MM.1S (cell line): Measurements from ENCODE around the gene PTPRC.

Experiments used
- DNase-seq: peaks from one replicate; pipeline ENCODE4 v3.0.0-alpha.2; 2015
- H2AFZ ChIP-seq: fragments of 300-600 bp; sonication (generic); 2 replicates; pipeline ENCODE4 v1.6.0; 2016; ENCODE audit warnings: antibody characterized with exemption, low read length
- H3F3A ChIP-seq: fragments of 300-600 bp; sonication (generic); 2 replicates; pipeline ENCODE4 v1.6.1; 2016; ENCODE audit warnings: mild to moderate bottlenecking, antibody characterized with exemption, low read length, moderate library complexity, mixed read lengths; ENCODE audit not compliant: insufficient read depth
- H3K27ac ChIP-seq: fragments of 300-600 bp; sonication (generic); 2 replicates; pipeline ENCODE4 v1.5.1; 2016; ENCODE audit warnings: mild to moderate bottlenecking, low read length
- H3K27me3 ChIP-seq: fragments of 300-600 bp; sonication (generic); replicated peaks from 2 replicates; pipeline ENCODE4 v1.6.0; 2016; ENCODE audit warnings: low read length; ENCODE audit not compliant: insufficient read depth
- H3K36me3 ChIP-seq: fragments of 300-600 bp; sonication (generic); replicated peaks from 2 replicates; pipeline ENCODE4 v1.6.1; 2016; ENCODE audit warnings: mild to moderate bottlenecking, low read length, mixed read lengths; ENCODE audit not compliant: insufficient read depth
- H3K4me1 ChIP-seq: fragments of 300-600 bp; sonication (generic); 2 replicates; pipeline ENCODE4 v1.6.1; 2016; ENCODE audit warnings: low read length, mixed read lengths
- H3K4me2 ChIP-seq: fragments of 300-600 bp; sonication (generic); 2 replicates; pipeline ENCODE4 v1.6.0; 2016; ENCODE audit warnings: low read depth, low read length
- H3K4me3 ChIP-seq: fragments of 300-600 bp; sonication (generic); 2 replicates; pipeline ENCODE4 v1.5.1; 2016; ENCODE audit warnings: low read length, mixed read lengths
- H3K79me2 ChIP-seq: fragments of 300-600 bp; sonication (generic); 2 replicates; pipeline ENCODE4 v1.6.1; 2016; ENCODE audit warnings: mixed run types, low read length, mixed read lengths
- H3K9ac ChIP-seq: fragments of 300-600 bp; sonication (generic); 2 replicates; pipeline ENCODE4 v1.6.1; 2016; ENCODE audit warnings: low read length, mixed read lengths
- H3K9me2 ChIP-seq: fragments of 300-600 bp; sonication (generic); replicated peaks from 2 replicates; pipeline ENCODE4 v1.6.1; 2016; ENCODE audit warnings: mild to moderate bottlenecking, low read length, mixed read lengths; ENCODE audit not compliant: insufficient read depth
- H3K9me3 ChIP-seq: fragments of 300-600 bp; sonication (generic); replicated peaks from 2 replicates; pipeline ENCODE4 v1.6.1; 2016; ENCODE audit warnings: mild to moderate bottlenecking, low read length, mixed read lengths; ENCODE audit not compliant: insufficient read depth
- H4K20me1 ChIP-seq: fragments of 300-600 bp; sonication (generic); 2 replicates; pipeline ENCODE4 v1.6.1; 2016; ENCODE audit warnings: mild to moderate bottlenecking, low read length, moderate library complexity, mixed read lengths; ENCODE audit not compliant: insufficient read depth
- CTCF ChIP-seq: fragments of 300-600 bp; sonication (generic); IDR thresholded peaks from 2 replicates; pipeline ENCODE4 v1.5.1; 2016; ENCODE audit warnings: antibody characterized with exemption, low read length, mixed read lengths
- EZH2 ChIP-seq: fragments of 300-600 bp; sonication (generic); optimal IDR thresholded peaks from 2 replicates; pipeline ENCODE3; 2017; ENCODE audit warnings: low read depth, mild to moderate bottlenecking, antibody characterized with exemption, low read length, mixed read lengths
- EZH2phosphoT487 ChIP-seq: fragments of 300-600 bp; sonication (generic); IDR thresholded peaks from 2 replicates; pipeline ENCODE4 v1.6.1; 2018; ENCODE audit warnings: antibody characterized with exemption, low read length

PTPRC gene

GRCh38 chr1:198701250-198701649 lies 62.4 kb downstream of the PTPRC start:
- no peak for DNase-seq
- no peak overlapping the region for H3K4me3 ChIP-seq
- H3K9me2 ChIP-seq, result no peaks in the 10 kb centered on the region
- H3F3A ChIP-seq, result peaks cover 15% of the 10 kb centered on the region
- H3K27ac ChIP-seq, result peak overlapping the region; percentile 38; the same call in 1 of the 2 replicates
- H3K4me2 ChIP-seq, result peak overlapping the region; percentile 38
- no peaks in the 10 kb centered on the region for H4K20me1 ChIP-seq
- H3K79me2 ChIP-seq, result no peaks in the 10 kb centered on the region
- H2AFZ ChIP-seq, result no peak overlapping the region
- no peaks in the 10 kb centered on the region for H3K36me3 ChIP-seq
- TF ChIP-seq EZH2phosphoT487 (no peak), EZH2 (no peak), CTCF (no peak)
- H3K27me3 ChIP-seq, result no peaks in the 10 kb centered on the region
- H3K9ac ChIP-seq, result no peak overlapping the region
- H3K4me1 ChIP-seq, result peaks cover 29% of the 10 kb centered on the region
- no peaks in the 10 kb centered on the region for H3K9me3 ChIP-seq

- H2AFZ ChIP-seq, result 0 out of 2 replicates have a peak overlapping the region, but pooled peaks have one; percentile 11
- H3K79me2 ChIP-seq, result no peaks in the 10 kb centered on the region
- peak overlapping the region; percentile 38 for H3K4me2 ChIP-seq
- peaks cover 22% of the 10 kb centered on the region for H3K4me1 ChIP-seq
- H3K9me3 ChIP-seq, result no peaks in the 10 kb centered on the region
- no peak overlapping the region for H3K4me3 ChIP-seq
- H3F3A ChIP-seq, result peaks cover 15% of the 10 kb centered on the region
- no peak overlapping the region for H3K9ac ChIP-seq
- TF ChIP-seq CTCF (no peak), EZH2phosphoT487 (no peak), EZH2 (no peak)
- H4K20me1 ChIP-seq, result no peaks in the 10 kb centered on the region
- H3K9me2 ChIP-seq, result no peaks in the 10 kb centered on the region
- H3K36me3 ChIP-seq, result no peaks in the 10 kb centered on the region
- peak; percentile 77 for DNase-seq
- H3K27ac ChIP-seq, result peak overlapping the region; percentile 38; the same call in 1 of the 2 replicates
- no peaks in the 10 kb centered on the region for H3K27me3 ChIP-seq
Observed at GRCh38 chr1:198701766-198702539, 63.1 kb downstream of the PTPRC start.

GRCh38 chr1:198708761-198709525 lies 70.1 kb downstream of the PTPRC start:
- Histone ChIP-seq H2AFZ (no peak overlapping the region), H4K20me1 (no peaks in the 10 kb centered on the region), H3K27ac (no peak overlapping the region), H3K9ac (no peak overlapping the region), H3K79me2 (no peaks in the 10 kb centered on the region), H3K9me2 (no peaks in the 10 kb centered on the region), H3K36me3 (no peaks in the 10 kb centered on the region), H3K27me3 (no peaks in the 10 kb centered on the region), H3F3A (no peaks in the 10 kb centered on the region), H3K4me3 (no peak overlapping the region), H3K9me3 (no peaks in the 10 kb centered on the region), H3K4me1 (no peaks in the 10 kb centered on the region), H3K4me2 (no peak overlapping the region)
- no peak for DNase-seq
- TF ChIP-seq EZH2phosphoT487 (no peak), EZH2 (no peak), CTCF (no peak)
